ENCODE data around the gene ADAMTS17.

The ADAMTS17 gene

DNA sequence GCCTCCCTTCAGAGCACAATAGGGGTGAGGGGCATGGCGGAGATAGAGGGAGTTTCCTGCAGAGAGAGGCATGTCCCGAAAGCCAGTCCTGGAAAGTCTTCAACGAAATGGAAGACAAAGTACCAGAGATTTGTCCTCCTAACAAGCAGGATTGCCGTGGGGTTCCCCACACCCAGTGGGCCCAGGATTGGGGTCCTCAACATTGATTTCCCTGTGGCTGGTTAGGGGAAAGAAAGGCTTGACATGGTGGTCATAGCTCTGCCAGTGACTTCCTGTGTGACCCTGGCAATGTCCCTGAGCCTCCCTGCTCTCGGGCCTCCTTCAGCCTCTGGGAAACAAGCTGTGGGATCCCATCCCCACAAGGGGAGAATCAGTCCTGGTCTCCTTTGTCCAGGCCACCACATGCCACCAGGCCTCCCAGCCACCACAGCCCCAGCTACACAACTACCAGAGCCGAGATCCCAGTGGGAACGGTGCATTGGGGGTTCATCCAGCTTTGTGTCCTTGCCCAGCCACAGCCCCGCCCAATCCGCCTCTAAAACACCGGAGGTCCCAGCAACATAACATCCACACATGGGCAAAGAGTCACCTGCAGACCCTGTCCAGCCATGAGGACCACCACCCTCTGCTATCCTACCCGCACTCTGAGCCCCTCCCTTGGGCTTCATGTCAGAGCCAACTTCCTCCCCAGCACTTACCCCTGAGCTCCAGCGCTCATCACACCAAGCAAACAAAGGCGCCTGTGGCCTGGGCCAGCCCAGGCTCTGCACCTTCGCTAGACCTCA lies 63.0 kb downstream of the ADAMTS17 start:
- DNase-seq (ENCODE audit: low read depth in 2 of 2), result no peak

DNA sequence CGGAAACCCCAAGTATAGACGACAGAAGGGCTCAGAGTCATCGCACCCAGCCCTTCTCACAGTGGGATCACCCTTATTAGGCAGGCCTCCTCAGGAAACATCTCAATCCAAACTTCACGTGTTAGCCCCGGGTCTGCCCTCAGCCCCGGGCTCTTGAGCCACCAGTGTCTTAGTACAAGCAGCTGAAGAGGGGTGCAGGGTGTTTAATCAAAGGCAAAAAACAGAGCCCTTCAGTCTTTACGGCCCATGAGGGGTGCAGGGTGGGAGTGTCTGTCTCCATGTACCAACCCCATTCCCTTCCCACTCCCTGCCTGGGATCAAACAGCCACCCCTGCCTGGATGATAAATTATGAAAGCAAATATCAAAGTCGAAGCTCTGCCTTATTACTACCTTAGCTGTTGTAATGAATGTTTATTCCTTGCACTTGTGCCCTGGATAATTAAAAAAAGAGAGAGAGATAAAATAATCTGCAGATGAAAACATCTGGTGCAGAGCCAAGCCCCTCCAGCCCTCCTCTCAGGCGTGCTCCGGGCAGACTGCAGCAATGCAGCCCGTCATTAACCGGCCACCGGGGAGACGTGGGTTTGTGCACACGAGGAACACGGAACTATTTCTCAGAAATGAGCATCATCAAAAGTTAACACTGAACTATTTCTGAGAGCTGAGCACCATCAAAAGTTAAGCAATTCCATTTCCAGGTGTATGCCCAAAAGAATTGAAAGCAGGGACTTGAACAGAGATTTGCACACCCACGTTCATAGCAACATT lies 64.5 kb downstream of the ADAMTS17 start:
- DNase-seq (ENCODE audit: low read depth in 2 of 2), result no peak

DNA sequence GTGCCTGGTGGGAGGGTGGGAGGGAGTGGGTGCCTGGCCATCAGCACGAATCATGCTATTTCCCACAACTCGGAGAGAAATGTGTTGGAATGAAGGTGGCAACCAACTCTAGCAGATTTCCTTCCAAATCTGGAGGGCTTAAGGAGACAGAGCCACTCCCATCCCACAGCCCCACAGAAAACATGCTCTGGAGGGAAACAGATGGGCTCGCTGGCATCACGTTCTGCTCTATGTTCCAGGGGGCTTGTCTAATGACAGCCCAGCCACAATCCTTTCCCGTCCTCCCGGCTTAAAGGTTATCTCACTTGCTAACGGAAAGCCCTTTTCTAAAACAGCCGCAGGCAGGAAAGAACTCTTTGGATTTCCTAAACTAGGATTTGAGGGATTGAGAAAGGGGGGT lies 65.3 kb downstream of the ADAMTS17 start:
- DNase-seq (ENCODE audit: low read depth in 2 of 2), result no peak

DNA sequence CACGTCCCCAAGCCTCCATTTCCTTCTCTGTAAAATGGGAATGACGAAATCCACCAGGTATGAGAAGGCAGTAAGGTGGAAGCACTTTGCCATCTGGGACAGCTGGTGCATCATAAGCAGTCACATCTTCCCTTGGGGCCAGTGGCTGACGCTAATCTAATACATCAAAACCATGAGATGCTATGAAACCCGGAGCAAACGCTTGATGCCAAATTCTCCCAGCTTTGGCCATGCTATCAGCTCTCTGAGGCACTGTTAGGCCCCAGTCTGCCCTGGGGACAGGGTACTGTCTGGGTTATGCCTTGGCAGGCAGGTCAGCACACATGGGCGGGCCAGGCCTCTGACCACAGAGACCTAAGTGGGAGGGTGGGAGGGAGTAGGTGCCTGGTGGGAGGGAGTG lies 66.1 kb downstream of the ADAMTS17 start:
- DNase-seq (ENCODE audit: low read depth in 2 of 2), result no peak

DNA sequence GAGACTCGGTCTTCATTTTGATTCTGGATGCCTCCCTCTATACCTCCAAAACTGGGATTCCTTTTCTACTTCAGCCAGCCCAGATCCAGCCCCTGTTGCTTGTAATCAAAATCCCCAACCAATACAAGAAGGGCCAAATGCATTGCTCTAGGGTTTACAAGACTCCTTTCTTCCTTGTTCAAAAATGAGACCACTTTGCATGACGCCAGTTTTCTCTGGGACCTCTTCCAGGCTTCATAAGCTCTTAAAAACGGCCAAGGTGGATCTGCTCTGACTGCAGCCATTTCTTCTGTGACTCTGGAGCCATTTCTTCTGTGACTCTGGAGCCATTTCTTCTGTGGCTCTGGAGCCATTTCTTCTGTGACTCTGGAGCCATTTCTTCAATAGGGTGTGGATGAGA lies 71.9 kb downstream of the ADAMTS17 start:
- DNase-seq (ENCODE audit: low read depth in 2 of 2), result no peak

DNA sequence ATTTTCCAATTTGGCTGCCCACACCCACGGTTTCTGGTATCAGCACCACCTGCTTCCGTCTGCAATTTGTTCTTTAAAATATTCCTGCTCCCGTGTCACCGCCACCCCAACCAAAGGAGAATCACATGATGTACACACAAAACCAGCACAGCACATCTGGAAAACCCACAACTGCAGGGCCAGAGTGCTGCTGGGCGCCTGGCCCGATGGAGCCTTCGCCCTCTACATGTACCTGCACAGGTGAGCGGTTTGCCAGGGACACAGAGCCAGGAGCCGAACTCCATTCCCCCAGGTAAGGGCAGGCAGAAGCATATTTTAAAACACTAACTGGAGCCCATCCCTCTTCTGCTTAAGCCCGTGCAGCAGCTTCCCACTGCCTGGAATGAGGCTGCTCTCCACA lies 75.6 kb downstream of the ADAMTS17 start:
- DNase-seq (ENCODE audit: low read depth in 2 of 2), result no peak

GRCh38 chr15:100265641-100266035 lies 76.1 kb downstream of the ADAMTS17 start:
- DNase-seq (ENCODE audit: low read depth in 2 of 2), result no peak

DNA sequence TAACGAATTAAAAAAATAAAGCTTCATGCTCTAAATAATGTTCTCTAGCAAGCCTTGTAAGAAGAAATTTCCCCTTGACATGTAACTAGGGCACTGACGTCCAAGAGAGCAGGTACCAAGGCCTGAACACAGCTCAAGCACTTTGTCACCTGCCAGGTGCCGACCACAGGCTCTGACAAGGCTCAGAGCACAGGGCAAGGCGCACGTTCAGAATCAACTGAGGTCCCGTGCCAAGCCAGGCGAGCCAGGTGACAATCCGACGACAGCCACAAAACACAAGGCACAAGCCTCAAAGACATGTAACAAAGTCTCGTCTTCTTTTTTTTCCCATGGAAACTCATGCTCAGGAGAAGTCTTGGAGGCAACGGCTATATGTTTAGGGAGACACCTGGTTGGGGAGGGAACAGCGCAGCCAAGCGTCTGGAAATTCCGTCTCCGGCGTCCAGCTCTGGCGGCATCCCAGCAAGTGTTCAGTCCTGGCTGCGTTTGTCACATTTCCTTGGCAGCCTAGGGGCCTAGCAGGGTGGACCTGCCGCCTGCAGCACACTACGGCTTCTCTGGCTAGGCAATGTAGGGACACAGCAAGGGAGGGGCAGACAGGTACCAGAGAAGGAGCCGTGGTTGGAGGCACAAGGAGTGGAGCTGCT lies 76.7 kb downstream of the ADAMTS17 start:
- DNase-seq (ENCODE audit: low read depth in 2 of 2), result no peak

GRCh38 chr15:100263721-100264455 lies 77.9 kb downstream of the ADAMTS17 start:
- no peak for DNase-seq (ENCODE audit: low read depth in 2 of 2)

DNA sequence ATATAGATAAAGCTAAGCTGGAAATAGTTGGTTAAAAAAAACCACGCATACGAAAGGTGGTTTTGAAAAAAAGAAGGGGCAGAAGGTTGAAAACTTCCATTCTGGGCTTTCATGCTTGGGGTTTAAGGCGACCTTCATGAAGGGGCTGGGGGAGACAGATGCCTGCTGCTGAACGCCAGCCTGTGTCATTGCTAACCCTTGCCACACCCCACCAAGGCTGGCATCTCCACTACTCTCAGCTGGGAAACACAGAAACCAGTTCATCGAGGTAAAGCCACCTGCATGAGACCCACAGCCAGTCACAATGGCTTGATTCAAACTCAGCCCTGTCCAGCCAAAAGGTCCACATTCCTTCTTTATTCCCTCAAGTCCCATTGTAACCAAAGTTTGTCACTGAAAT lies 78.7 kb downstream of the ADAMTS17 start:
- DNase-seq (ENCODE audit: low read depth in 2 of 2), result no peak

DNA sequence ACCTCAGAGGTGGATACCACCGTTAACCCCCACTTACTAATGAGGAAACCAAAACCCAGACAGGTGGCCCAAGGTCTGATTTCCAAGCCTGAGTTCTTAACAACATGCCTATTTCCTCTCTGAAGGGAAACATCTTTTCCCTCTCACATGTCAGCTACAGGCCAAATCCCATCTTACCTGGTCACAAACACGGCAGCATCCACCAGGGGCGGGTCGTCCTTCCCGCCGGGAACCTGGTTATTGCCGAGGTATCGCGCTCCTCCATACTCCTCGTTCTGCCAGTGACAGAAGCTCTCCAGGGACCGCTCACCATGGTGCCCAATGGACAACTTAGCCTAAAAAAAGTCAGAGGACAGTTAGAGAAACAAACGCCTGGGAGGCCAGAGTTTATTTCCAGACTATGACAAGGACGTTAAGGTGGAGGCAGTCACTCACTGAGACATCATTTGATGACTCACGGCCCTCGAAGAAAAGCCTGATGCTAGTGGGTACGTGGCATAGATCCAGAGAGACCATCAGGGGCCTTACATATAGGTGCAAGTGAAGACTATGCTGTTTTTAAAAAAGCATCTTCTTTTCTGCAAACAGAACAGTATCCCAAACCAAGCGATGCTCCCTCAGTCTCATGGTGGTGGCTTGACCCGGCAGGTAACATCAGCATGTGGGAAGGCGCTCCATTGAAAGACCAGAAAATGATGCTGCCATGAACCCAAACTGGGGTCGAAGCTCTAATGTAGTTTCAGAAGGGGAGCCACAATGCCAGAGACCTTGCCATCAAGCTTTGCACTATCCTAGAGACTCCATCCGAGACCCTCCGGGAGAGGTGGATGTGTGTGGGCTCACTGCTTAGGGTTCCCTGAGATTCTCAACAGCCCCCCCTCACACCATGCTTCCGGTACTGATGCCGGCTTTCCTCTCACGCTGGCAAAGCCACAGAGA lies 80.2 kb downstream of the ADAMTS17 start:
- no peak for DNase-seq (ENCODE audit: low read depth in 2 of 2)

DNA sequence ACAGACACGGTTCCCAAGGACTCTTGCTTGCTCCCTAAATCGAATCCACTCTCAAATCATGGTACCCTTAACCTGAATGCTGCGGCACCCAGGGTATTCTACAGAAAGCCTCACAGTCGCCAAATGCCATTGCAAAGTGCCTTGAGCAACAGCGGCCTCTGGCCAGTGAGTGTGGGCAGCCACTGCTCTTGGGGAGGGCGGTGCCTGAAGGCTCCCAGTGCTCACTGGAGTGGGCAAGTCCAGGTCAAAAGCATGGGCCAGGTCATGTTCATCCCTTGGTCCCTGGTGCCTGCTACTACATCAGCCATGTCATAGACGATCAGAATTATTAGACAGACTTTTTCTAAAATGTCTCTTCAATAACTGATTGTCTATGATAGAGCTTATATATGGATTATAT lies 82.5 kb downstream of the ADAMTS17 start:
- DNase-seq (ENCODE audit: low read depth in 2 of 2), result no peak

DNA sequence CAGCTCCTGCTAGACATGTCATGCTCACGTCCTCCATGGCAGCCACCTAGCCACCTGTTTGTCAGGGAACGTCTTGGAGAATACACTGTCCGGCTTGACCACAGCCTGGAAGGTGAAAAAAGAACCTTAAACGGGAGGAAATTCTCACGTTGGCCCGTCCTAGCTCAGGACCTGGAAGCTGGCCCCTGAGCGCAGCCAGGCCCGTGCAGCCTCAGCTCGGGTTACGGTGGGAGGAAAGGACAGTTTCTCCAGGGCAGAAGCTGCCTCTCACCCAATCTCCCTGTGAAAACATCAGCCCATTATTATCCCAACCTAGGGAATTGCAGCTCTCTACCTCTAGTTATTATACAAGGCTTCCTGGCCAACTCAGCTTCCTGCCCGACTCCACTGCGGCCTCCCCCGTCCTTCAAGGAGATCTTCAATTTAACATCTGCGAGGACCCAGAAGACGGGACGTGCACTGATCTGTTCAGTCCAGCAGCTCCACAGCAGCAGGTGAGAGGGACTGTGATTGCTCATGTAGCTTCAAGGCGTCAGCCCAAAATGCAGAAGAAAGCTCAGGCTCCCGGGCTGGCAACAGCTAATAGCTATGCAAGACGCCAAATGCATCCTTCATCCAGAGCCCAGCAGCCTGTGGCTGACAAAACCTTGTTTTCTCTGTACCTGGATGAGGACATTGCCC lies 84.7 kb downstream of the ADAMTS17 start:
- DNase-seq (ENCODE audit: low read depth in 2 of 2), result no peak

DNA sequence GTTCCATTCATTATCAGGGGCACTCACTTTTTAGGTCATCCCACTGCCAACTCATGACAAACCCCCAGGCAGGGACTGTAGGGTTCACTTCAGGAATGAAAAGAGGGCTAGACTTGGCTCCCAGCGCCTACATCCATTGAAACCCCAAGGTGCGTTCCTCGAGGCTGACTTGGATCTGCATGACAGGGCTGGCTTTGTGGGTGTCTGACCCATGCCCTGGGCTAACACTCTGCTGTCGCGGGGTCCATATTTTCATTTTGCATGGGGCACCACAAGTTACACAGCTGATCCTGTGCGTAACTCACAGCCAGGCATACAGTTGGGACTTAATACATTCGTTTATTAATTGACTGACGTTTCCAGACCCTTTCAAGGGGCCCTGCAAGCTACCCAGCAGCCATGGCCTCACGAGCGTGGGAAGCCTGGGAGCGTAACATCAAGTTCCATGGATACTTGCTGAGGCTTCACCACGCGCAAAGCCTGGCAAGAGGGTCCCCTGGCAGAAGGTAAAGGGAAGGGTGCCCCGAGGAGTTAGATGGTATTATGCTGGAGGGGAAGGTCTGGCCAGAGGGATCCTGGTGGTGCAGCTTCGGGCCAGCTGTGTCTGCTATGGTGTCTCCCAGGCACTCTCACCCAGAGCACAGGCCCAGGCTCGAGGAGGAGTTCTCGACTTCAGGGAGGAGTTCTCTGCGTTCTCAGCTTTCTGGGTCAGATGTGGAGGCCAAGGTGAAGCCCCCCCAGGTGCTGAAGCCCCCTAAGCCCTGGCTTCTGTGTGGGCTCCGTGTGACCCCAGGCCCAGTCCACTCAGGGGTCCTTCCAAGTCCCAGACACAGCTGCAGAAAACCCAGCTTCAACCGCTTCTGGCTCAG lies 85.4 kb downstream of the ADAMTS17 start:
- DNase-seq (ENCODE audit: low read depth in 2 of 2), result no peak

DNA sequence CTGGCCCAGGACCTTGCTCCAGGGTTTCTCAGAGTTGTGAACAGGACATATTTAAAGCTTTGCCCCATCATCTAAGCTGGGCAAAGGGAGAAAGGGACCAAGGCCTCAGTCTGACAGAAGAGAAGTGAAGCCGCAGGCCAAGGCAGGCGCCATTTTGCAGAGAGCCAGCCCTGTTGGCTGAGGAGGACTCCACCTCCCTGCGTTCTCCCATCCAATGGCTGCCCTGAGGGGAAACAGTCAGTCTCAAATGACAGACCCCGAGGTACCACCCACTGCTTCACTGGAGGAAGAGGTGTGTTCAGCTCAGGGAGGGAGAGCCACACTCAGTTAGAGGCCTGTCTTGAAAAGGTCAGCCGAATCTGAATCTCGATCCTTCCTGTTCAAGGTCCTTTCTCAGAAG lies 86.1 kb downstream of the ADAMTS17 start:
- no peak for DNase-seq (ENCODE audit: low read depth in 2 of 2)

DNA sequence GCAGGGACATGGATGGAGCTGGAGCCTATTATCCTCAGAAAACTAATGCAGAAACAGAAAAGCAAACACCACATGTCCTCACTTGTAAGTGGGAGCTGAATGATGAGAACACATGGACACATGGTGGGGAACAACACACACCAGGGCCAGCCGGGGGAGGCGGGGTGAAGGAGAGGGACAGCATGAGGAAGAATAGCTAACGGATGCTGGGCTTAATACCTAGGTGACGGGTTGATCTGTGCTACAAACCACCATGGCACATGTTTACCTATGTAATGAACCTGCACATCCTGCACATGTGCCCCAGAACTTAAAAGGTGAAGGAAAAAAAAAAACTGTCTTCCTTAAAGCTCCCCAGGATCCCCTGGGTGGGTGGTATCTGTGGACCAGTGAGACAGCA lies 87.1 kb downstream of the ADAMTS17 start:
- no peak for DNase-seq (ENCODE audit: low read depth in 2 of 2)

GRCh38 chr15:100254285-100254684 lies 87.5 kb downstream of the ADAMTS17 start:
- no peak for DNase-seq (ENCODE audit: low read depth in 2 of 2)

DNA sequence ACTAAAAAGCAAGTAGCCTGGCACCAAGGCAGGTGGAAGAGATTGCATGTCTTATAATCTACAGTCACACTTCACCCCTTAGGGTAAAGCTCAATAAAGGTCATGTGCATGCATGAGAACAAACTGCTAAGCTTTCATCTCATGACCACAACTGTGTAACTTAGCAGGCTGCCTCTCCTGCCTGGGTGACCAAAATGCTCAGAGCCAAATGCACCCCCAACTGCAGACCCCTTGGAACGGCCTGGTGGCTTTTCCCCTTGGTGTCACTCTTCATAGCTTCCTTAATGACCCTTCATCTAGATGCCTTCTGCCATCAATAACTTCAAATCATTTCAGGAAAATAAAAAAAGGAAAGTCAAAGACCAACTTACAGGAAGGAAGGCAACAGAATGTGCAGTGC lies 88.1 kb downstream of the ADAMTS17 start:
- DNase-seq (ENCODE audit: low read depth in 2 of 2), result no peak

DNA sequence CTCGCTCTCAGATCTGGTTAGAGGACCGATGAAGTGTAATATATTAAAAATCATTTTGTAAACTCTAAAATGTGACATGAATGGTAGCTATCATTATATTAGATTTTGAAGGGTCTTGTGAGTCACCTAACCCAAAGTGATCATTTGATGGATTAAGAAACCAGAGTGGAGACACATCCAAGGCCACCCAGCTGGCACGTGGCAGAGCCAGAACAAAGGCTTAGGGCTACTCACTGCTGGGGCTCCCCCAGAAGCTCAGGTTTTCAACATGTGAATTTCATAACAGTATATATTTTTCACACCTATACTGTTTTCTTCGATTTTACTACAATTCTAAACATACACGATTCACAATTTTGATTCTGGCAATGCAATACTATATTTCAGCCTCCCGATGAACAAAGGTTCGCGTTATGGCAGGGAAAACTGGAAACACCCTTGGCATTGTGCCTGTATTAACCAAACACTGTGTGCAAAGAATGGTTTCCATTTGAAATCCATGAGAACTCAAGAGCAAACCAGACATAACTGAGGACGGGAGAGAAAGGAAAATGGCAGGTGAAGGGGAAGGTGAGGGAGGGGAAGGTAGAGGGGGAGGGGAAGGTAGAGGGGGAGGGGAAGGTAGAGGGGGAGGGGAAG lies 88.9 kb downstream of the ADAMTS17 start:
- DNase-seq (ENCODE audit: low read depth in 2 of 2), result no peak
